Posterior vena cava (tissue), 2 donors: ENCODE results near the gene TMEM81. TPM values are rescaled to one million over a fixed set of nuclear protein-coding genes. Genes with fewer than 3 reads are reported as not detected.

Experiments used
- DNase-seq: peaks from one replicate; pipeline ENCODE4 v3.0.0-alpha.2; 2020; ENCODE audit warnings: low spot score
- intact Hi-C, 2 donors: fragments of 100-400 bp; cut with DNase I; formaldehyde crosslinking; loops; one replicate each; pipeline versions ENCODE4 v1.14.1 to v1.14.2; 2022 to 2023
- total RNA-seq, 2 donors: library from RNA; stranded (reverse); fragmentation: NEBNext Ultra II Directional; extraction: Animal tissue kit (Norgen Biotek cat#: 25700); gene quantifications; one replicate each; pipeline ENCODE4 v1.2.1, GENCODE V29; 2021
- donor health status: DM: yes; HTN: yes; CAD: no.
- donor health status: DM: yes; HTN: yes; CAD: no.

The TMEM81 gene
- total RNA-seq, 2 donors from 2014 or later, result 1.4 to 1.5 TPM

DNA sequence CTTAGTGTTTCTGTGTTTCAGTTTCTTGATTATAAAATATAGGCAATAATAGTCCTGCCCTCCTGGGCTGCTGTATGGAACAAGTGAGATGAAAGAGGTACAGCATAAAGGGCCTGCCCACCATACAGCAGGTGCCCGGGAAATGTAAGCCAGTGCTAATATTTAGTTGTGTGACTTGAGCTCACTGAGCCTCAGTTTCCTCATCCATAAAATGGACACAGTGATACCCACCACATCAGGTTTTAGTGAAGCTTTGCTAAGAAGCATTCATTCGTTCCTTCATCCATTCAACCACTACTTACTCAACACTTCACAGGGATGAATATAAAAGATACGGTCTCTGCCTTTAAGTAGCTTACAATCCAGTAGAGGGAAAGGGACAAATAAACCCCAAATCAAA, 21.4 kb downstream of the TMEM81 start:
- no peak for DNase-seq
- intact Hi-C loops, result loop anchor here in 1 of 2 donors (5.0 kb wide), 1 partner anchor 86 kb away; no protein-coding TSS in a partner anchor

DNA sequence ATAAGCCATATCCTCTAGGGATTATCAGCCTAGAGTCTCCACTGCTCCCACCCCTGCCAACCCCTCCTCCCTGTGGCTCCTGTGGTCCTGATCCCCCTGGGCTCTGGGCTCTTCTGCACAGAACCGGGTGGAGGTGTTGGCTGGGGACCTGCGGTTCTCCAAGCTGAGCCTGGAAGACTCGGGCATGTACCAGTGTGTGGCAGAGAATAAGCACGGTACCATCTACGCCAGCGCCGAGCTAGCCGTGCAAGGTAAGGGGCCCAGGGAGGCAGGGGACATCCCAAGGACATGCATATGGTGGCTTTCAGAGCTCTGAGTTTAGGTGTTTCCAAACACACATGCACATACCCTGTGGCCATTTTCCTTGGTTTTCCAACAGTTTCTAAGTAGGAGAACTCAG, 21.9 kb downstream of the TMEM81 start:
- peak; percentile 67 for DNase-seq

DNA sequence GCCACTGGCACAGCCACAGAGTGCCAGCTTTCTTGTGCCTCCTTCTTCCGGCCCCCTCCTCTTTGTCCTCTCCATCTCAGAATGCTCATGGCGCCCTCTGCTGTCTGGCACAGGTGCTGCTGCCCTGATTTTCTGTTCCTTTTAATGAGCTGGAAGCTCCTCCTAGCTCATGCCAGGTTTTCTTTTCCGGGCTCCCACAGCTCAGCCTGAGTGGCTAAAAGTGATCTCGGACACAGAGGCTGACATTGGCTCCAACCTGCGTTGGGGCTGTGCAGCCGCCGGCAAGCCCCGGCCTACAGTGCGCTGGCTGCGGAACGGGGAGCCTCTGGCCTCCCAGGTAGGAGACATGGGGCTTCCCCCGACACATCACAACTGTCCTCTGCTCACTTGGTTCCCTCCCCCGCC, 22.6 kb downstream of the TMEM81 start:
- peak; percentile 89 for DNase-seq
- intact Hi-C loops, result loop anchor here in 1 of 2 donors (5.0 kb wide), 1 partner anchor 84 kb away; no protein-coding TSS in a partner anchor

More for the DNA sequence above, 21.9 kb downstream of the TMEM81 start:
- intact Hi-C loops, result loop anchor here in 1 of 2 donors (5.0 kb wide), 1 partner anchor 85 kb away; no protein-coding TSS in a partner anchor

DNA sequence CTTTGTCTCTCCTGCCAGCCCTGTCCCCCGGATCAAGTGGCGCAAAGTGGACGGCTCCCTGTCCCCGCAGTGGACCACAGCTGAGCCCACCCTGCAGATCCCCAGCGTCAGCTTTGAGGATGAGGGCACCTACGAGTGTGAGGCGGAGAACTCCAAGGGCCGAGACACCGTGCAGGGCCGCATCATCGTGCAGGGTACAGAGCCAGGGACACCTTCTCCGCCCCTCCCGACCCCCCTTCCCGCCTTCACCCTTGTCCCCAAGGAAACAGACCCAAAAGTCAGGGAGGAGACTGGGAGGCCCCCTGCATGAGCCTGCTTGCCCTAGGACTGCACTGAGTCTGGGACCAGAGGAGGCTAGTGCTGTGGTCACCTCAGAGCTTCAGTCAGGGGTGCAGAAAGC, 23.0 kb downstream of the TMEM81 start:
- DNase-seq, result no peak
- intact Hi-C loops, result loop anchor here in 1 of 2 donors (5.0 kb wide), 1 partner anchor 84 kb away; no protein-coding TSS in a partner anchor

DNA sequence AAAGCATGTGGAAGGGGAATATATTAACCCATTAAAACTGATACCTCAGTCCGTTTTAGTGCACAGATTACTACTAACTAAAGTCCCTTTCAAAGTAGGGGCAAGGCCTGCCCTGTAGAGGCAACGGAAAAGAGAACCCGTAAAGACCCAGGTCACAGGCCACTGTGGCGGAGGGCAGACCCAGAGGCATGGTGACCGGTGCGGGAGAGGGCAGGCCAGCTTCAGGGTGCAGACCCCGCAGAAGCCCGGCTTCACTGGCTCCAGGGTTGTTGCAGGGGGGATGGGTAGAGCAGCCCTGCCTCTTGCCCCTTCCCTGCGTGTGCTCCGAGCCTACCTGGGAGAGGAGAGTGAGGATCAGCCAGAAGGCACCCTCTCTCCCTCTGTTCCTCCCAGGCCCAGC, 23.5 kb downstream of the TMEM81 start:
- DNase-seq, result no peak

DNA sequence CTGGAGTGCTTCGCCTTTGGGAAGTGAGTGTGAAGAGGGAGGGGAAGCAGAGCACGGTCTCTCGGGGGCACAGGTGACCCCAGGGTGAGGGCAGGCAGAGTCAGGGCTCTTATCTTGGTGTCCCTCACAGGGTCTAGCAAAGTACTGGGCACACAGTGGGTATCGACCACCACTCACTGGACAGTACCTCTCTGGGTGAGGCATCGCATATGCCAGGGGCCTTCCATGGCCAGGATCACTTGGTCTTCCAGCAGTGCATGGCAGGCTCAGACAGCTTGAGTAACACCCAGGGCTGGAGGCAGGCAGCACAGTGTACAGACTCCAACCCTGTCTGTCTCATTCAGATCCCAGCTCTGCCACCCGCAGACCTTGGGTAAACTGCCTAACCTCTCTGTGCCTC, 24.6 kb downstream of the TMEM81 start:
- DNase-seq, result no peak
- intact Hi-C loops, result loop anchor here (5.0 kb wide), 3 partner anchors 67 to 1587 kb away; no protein-coding TSS in a partner anchor

More for the DNA sequence above, 23.5 kb downstream of the TMEM81 start:
- intact Hi-C loops, result loop anchor here in 1 of 2 donors (5.0 kb wide), 1 partner anchor 83 kb away; no protein-coding TSS in a partner anchor

DNA sequence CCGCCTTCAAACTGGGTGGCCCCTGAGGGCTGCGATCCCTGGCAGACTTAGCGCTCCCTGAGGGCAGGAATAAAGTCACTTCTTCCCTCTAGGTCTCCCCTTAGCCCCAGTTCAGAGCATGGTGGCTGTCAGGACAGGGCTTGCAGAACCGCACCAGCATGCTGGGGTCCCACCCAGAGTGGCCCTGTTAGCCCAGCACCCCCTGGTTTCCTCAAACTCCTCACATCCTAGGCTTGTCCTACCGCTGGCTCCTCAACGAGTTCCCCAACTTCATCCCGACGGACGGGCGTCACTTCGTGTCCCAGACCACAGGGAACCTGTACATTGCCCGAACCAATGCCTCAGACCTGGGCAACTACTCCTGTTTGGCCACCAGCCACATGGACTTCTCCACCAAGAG, 25.4 kb downstream of the TMEM81 start:
- no peak for DNase-seq
- intact Hi-C loops, result loop anchor here (5.0 kb wide), 2 partner anchors 67 to 1587 kb away; no protein-coding TSS in a partner anchor

DNA sequence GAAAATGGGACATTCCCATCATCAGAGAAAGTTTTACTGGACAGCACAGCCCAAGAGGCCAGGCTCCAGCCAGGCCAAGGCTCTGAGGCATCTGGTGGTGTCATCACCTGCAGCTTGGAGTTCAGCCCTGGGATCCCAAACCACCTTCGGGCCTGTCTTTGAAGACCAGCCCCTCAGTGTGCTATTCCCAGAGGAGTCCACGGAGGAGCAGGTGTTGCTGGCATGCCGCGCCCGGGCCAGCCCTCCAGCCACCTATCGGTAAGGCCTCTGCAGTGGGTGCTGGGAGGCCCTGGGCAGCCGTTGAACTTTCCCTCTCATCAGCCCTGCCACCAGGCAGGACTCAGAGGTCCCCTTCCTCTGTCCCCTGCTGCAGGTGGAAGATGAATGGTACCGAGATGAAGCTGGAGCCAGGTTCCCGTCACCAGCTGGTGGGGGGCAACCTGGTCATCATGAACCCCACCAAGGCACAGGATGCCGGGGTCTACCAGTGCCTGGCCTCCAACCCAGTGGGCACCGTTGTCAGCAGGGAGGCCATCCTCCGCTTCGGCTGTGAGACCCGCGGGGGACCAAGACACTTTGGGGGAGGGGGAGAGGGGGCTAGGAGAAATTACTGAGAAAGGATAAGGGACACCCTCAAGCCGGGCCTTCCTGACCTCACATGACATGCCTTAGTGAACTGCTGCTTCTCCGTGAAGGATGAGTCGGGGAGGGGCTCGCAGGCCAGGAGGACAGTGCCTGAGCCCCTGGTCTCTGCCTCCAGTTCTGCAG, 26.3 kb downstream of the TMEM81 start:
- intact Hi-C loops, result loop anchor here (5.0 kb wide), 2 partner anchors 66 to 1586 kb away; no protein-coding TSS in a partner anchor
- DNase-seq, result no peak

DNA sequence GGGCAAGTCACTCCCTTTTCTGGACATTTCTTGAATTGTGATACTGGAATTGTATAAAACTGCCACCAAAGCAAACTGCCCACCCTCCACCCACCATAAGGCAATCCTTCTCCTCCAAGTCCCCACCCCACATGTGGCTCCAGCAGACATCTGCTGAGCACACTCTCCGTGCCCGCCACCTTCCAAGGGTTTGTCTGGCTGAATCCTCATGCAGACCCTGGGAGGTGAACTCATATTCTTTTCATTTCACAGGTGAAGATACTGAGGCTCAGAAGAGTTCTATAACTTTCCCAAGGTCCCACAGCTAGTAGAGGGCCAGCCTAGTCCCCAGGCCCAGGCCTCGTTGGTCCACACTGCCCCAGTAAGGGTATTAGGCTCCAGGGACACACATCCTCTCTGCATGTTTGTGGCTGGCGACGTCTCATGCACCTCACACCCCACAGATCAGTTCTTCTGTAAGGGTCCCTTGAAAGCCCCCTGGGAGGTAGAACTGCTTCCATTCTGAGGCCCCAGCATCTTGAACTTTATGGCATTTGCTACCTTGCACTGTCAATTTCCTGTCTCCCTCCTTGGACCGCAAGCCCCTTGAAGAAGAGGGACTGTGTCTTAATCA, 27.2 kb downstream of the TMEM81 start:
- intact Hi-C loops, result loop anchor here (5.0 kb wide), 2 partner anchors 65 to 1585 kb away; no protein-coding TSS in a partner anchor
- no peak for DNase-seq

DNA sequence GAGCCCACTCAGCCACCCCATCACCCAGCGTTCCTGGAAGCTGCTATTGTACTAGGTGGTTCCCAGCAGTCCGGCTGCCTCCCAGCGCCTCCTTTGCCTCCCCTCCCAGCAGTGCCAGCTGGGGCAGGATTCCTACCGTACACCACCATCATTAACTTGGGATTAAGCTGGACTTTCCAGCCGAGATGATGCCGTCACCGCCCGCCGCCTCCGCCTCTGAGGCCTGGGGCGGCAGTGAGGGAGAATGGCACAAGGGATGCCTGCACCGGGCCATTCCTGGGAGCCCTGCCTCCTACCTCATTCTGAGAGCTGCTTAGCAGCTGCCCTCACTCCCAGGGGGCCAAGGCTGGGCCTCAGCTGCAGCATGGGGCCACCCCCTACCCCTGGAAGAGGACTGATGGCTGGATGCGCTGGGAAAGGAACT, 28.1 kb downstream of the TMEM81 start:
- intact Hi-C loops, result loop anchor here (5.0 kb wide), 2 partner anchors 64 to 1584 kb away; no protein-coding TSS in a partner anchor
- no peak for DNase-seq

DNA sequence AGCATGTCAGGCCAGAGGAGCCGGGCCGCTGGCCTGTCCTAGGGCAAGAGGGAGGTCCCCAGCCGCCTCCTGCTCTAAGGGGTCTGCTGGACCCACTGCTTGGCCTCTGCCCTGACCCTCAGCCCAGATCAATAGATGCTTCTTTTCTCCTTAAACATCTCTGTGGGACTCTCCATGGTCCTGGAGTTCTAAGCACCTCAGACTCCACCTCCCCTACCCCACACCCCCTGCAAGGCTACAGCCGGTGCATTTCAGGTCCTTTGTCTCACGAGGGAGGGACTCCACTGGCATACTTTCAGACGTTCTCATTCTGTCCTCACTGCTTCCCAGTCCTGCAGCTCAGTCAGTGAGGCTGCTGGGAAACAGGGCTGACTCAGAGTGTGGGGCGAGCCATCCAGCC, 30.2 kb downstream of the TMEM81 start:
- DNase-seq, result no peak
- intact Hi-C loops, result no loop called here

DNA sequence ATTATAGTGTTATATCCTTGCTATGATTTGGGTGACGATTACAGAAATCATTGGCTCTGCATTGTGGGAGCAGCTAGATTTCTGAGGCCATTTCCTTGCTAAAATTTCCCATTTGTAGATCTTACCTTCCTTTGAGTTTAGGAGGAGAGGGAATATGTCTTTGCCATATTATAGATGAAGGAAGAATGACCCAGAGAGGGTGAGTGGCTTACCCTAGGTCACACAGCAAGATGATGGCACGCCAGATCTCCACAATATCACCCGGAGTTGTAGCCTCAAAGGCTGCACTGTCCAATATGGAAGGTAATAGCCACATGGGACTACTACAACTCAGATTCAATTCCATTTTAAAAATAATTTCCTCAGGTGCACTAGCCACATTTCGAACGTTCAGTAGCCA, 31.0 kb downstream of the TMEM81 start:
- no peak for DNase-seq
- intact Hi-C loops, result no loop called here

DNA sequence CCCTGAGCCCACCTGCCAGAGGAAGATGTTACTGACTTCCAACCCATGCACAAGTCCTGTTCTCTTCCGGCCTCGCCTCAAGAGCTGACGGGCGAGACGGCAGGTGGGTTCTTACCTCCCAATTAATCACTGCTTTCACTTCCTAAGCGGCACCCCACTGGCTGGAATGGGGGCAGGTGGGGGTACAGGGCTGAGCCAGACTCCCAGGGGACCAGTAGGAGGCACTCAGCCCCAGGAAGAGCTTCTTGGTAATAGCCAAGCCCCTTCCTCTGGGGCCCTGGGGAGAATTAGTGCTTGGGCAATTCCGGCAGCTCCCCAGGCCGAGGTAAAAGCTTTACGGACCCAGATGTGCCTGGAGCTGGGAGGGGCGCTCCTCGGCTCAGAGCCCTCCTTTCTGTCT, 31.6 kb downstream of the TMEM81 start:
- DNase-seq, result no peak
- intact Hi-C loops, result no loop called here

DNA sequence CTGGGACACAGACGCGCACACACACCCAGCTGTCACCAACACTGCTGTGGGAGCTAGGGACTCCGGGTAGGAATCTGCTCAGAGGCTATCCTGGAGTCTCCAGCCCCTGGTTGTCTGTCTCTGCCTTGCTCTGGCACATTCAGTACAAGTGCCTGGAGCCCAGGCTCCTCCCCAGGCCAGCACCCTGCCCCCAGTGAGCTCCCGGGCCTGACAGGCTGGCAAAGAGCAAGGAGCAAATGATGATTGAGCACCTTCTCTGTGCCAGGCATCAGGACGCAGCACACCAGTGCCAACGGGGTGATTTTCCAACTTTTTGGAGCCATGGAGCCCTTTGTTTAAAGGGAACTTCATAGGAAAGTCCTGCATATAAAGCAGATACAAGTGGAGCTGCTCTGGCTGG, 34.8 kb downstream of the TMEM81 start:
- intact Hi-C loops, result no loop called here
- DNase-seq, result no peak

DNA sequence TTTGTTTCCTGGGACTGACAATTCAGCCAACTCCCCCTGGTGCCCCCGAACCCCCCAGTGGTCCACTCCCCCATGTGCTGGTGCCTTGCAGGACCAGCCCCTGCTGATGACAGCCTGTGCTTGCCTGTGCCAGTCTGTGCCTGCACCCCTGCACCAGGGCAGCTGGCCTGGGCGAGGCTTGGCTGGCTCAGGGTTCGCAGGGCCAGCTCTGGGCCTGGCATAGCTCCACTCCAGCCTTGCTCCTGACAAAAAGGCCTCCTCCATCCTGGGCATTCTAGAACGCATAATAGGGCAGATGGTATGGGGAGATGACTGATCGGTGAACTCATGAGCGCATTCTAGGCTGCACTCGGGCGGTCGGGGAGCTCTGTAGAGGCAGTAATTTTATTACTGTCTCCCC, 35.9 kb downstream of the TMEM81 start:
- intact Hi-C loops, result no loop called here
- no peak for DNase-seq

DNA sequence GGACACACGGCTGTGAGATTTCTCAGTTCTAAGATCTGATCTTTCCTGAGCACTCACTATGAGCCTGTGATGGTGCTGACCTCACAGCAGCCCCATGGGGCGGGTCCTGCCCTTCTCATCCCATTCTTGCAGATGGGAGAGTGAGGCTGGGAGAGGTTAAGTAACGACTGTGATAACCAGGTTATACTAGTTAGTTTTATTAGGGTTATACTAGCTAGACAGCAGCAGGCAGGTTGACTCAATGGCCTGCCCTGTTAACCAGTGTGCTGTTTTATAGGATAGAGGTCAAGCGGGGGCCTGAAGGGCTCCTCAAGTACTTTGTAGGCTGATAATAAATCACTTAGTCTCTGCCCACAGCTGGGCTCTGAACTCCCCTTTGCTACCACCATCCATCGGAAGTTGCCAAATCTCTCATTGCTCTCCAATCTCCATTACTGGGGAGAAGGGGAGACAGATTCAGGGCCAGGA, 36.5 kb downstream of the TMEM81 start:
- intact Hi-C loops, result no loop called here
- DNase-seq, result no peak

DNA sequence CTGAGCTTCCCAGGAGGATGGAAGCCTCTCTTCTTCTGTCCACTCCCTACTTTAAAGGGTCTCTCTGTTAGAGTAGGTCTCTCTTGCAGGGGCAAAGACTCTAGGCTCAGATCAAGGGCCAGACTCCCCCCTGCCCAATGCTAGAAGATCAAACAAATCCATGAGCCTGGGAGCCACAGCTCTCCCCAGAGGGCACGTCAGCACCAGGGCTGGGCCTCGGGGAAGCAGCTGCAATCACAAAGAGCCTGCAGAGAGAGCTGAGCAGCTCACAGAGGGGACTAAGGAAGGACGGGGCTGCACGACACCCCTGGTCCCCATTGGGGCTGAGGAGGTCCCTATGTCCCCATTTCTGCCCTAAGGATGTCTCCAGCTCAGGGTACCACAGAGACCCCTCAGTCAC, 37.4 kb downstream of the TMEM81 start:
- intact Hi-C loops, result no loop called here
- DNase-seq, result no peak

DNA sequence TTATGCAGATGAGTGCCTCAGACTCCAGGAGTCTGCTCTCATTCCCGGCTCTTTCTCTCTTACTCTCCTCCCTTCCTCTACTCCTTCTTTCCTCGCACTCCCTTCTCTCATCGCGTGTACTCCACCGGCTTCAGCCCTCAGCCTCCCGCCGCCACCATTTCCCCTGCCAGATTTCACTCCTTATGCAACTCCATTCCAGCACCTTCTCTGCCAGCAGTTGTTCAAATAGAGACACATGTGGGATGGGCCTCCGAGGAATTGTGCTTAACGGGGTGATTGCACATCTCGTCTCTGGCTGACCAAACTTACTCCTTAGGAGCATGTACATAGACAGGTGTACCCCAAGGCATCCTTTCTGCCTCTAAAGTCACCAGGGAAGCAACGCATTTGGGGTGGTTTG, 39.1 kb downstream of the TMEM81 start:
- no peak for DNase-seq
- intact Hi-C loops, result no loop called here

DNA sequence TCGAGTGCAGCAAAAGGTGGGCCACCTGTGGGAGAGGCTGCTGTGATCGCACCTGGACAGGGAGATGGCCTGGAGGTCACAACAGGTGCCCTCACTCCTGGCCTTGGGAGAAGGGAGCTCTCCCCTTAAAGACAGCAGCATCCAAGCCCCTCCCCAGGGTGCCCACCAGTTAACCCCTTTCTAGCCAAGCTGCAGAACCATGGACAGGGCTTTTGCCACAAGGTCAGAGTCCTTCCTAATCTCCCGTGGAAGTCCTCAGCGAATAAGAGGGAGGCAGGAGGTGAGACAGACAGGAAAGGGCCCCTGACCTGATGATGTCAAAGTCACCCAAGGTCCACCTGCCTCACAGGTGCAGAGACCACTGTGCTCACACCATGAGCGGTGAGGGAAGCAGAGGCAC, 39.5 kb downstream of the TMEM81 start:
- DNase-seq, result no peak
- intact Hi-C loops, result no loop called here

DNA sequence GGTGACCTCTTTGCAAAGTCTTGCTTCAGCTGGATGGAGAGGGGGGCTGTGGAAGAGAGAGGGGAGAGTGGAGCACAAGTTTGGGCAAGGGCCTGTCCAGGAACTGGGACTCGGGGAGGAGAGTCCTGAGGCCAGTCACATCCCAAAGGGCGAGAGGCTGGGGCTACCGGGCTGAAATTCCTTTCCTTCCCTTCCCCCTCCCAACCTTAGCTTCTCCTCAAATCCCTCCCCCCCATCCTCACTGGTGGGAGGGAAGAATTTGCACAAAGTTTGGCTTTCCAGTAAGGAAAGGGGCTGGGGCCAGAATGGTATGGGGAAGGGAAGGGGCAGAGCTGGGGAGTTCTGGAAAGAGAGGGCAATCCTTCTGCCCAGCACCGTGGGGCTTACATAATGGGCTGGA, 40.4 kb downstream of the TMEM81 start:
- intact Hi-C loops, result no loop called here
- DNase-seq, result no peak
